Stimulated activated CD8-positive, alpha-beta memory T cell treated with anti-CD3 and anti-CD28 coated beads, Interleukin-4, amount 100 ng/mL, for 4 hours (primary cell): Measurements from ENCODE around the gene CCR1.
"Not testable (repeated sequence)": the region's sequence is repeated elsewhere in the genome, so short reads cannot be mapped to it uniquely, and the experiment has no call there.

ENCODE experiments used
- DNase-seq, 2 donors: peaks; one replicate each; pipeline ENCODE4 v3.0.0-alpha.2; 2020; ENCODE audit warnings: low read depth in 2 of 2, low spot score in 1 of 2

CCR1 gene

GRCh38 chr3:46213201-46213600, 5.1 kb upstream of the CCR1 start:
- no peak for DNase-seq

GRCh38 chr3:46212101-46212500, 4.0 kb upstream of the CCR1 start:
- no peak for DNase-seq

GRCh38 chr3:46209746-46210470, 1.8 kb upstream of the CCR1 start:
- no peak for DNase-seq

- no peak for DNase-seq
These were observed 940 bp upstream of the CCR1 start for GRCh38 chr3:46209053-46209452.

- not testable (repeated sequence) for DNase-seq
These were observed 599 bp downstream of the CCR1 start for GRCh38 chr3:46207514-46207913.

- no peak for DNase-seq
These were observed 1.7 kb downstream of the CCR1 start for GRCh38 chr3:46206282-46207015.

- DNase-seq, result no peak
These were observed 2.7 kb downstream of the CCR1 start for GRCh38 chr3:46205286-46205960.

GRCh38 chr3:46203681-46204080, 4.4 kb downstream of the CCR1 start:
- DNase-seq, result no peak

GRCh38 chr3:46202535-46202934, 5.6 kb downstream of the CCR1 start:
- DNase-seq, result no peak

GRCh38 chr3:46200790-46201189, 7.3 kb downstream of the CCR1 start:
- DNase-seq, result no peak

GRCh38 chr3:46200211-46200610, 7.9 kb downstream of the CCR1 start:
- DNase-seq, result no peak

GRCh38 chr3:46196261-46196957, 11.7 kb downstream of the CCR1 start:
- no peak for DNase-seq

GRCh38 chr3:46194868-46195553, 13.1 kb downstream of the CCR1 start:
- DNase-seq, result no peak

- DNase-seq, result no peak
These were observed 14.7 kb downstream of the CCR1 start for GRCh38 chr3:46193436-46193835.

- DNase-seq, result no peak
These were observed 15.2 kb downstream of the CCR1 start for GRCh38 chr3:46192939-46193338.

GRCh38 chr3:46191730-46192129, 16.4 kb downstream of the CCR1 start:
- no peak for DNase-seq

- DNase-seq, result no peak
These were observed 19.4 kb downstream of the CCR1 start for GRCh38 chr3:46188708-46189107.

- DNase-seq, result no peak
These were observed 20.2 kb downstream of the CCR1 start for GRCh38 chr3:46187876-46188275.

- DNase-seq, result no peak
These were observed 20.8 kb downstream of the CCR1 start for GRCh38 chr3:46187341-46187700.

GRCh38 chr3:46186471-46187340, 21.4 kb downstream of the CCR1 start:
- DNase-seq, result no peak
